SKM-1 (cell line): Measurements from ENCODE around the gene RAB11FIP4.
A peak's percentile ranks its signal among the peaks of the same experiment; 100 is the strongest.

Experiments used
- DNase-seq: peaks from one replicate; lab custom pipeline; 2025; ENCODE audit not compliant: unreplicated experiment; lab: John Stamatoyannopoulos, UW

The RAB11FIP4 gene

GRCh38 chr17:31584438-31585279 lies 193.2 kb downstream of the RAB11FIP4 start:
- peak; percentile 25 for DNase-seq

GRCh38 chr17:31585280-31585630 lies 193.8 kb downstream of the RAB11FIP4 start:
- no peak for DNase-seq

GRCh38 chr17:31586946-31587345 lies 195.5 kb downstream of the RAB11FIP4 start:
- no peak for DNase-seq

GRCh38 chr17:31587462-31587861 lies 196.0 kb downstream of the RAB11FIP4 start:
- no peak for DNase-seq
